Measurements from ENCODE around the gene LRCH1. TPM values are rescaled to one million over a fixed set of nuclear protein-coding genes. Genes with fewer than 3 reads are reported as not detected.
A peak's percentile ranks its signal among the peaks of the same experiment; 100 is the strongest.

Gene LRCH1
- total RNA-seq, 1 experiment from 2014 or later: 11.7 TPM

GRCh38 chr13:46782691-46783090 is 229.7 kb downstream of the LRCH1 start:
- Mint-ChIP-seq H3K4me1 (ENCODE audit: low read depth, unreplicated experiment) (no peaks in the 10 kb centered on the region), H3K9me3 (ENCODE audit: low read depth, unreplicated experiment) (no peaks in the 10 kb centered on the region), H3K27me3 (ENCODE audit: unreplicated experiment) (no peaks in the 10 kb centered on the region), H3K27ac (ENCODE audit: unreplicated experiment) (no peak overlapping the region), H3K4me3 (ENCODE audit: low read depth, unreplicated experiment) (no peak overlapping the region), H3K36me3 (ENCODE audit: insufficient read depth, unreplicated experiment) (peaks cover 4% of the 10 kb centered on the region)
- DNase-seq: no peak
- BruUV-seq (replicated peaks): no TSS peak
- intact Hi-C loops (cut with micrococcal nuclease; ENCODE audit: unreplicated experiment): no loop called here
- CTCF ChIA-PET: no interaction called here
- no peak for TF ChIP-seq CTCF (IDR thresholded peaks at IDR 0.05; ENCODE audit: unreplicated experiment)

- intact Hi-C loops (cut with micrococcal nuclease; ENCODE audit: unreplicated experiment): no loop called here
- H3K27me3 Mint-ChIP-seq (ENCODE audit: unreplicated experiment): no peaks in the 10 kb centered on the region
- no peak for DNase-seq
- H3K9me3 Mint-ChIP-seq (ENCODE audit: low read depth, unreplicated experiment): no peaks in the 10 kb centered on the region
- CTCF ChIA-PET: no interaction called here
- TF ChIP-seq CTCF (IDR thresholded peaks at IDR 0.05; ENCODE audit: unreplicated experiment): no peak
- BruUV-seq (replicated peaks): no TSS peak
- H3K36me3 Mint-ChIP-seq (ENCODE audit: insufficient read depth, unreplicated experiment): no peaks in the 10 kb centered on the region
- no peak overlapping the region for H3K4me3 Mint-ChIP-seq (ENCODE audit: low read depth, unreplicated experiment)
- H3K27ac Mint-ChIP-seq (ENCODE audit: unreplicated experiment): no peak overlapping the region
- no peaks in the 10 kb centered on the region for H3K4me1 Mint-ChIP-seq (ENCODE audit: low read depth, unreplicated experiment)
Observed at GRCh38 chr13:46783504-46783903, 230.5 kb downstream of the LRCH1 start.

- Mint-ChIP-seq H3K27ac (ENCODE audit: unreplicated experiment) (no peak overlapping the region), H3K36me3 (ENCODE audit: insufficient read depth, unreplicated experiment) (peaks cover 19% of the 10 kb centered on the region), H3K9me3 (ENCODE audit: low read depth, unreplicated experiment) (no peaks in the 10 kb centered on the region), H3K27me3 (ENCODE audit: unreplicated experiment) (no peaks in the 10 kb centered on the region), H3K4me1 (ENCODE audit: low read depth, unreplicated experiment) (peaks cover 30% of the 10 kb centered on the region), H3K4me3 (ENCODE audit: low read depth, unreplicated experiment) (peak overlapping the region; percentile 87)
- intact Hi-C loops (cut with micrococcal nuclease; ENCODE audit: unreplicated experiment): no loop called here
- TF ChIP-seq CTCF (IDR thresholded peaks at IDR 0.05; ENCODE audit: unreplicated experiment): no peak
- no TSS peak for BruUV-seq (replicated peaks)
- DNase-seq: no peak
- CTCF ChIA-PET: no interaction called here
Observed at GRCh38 chr13:46795321-46795720, 242.4 kb downstream of the LRCH1 start.

GRCh38 chr13:46796129-46796514 is 243.2 kb downstream of the LRCH1 start:
- no TSS peak for BruUV-seq (replicated peaks)
- Mint-ChIP-seq H3K4me1 (ENCODE audit: low read depth, unreplicated experiment) (peaks cover 30% of the 10 kb centered on the region), H3K9me3 (ENCODE audit: low read depth, unreplicated experiment) (no peaks in the 10 kb centered on the region), H3K27me3 (ENCODE audit: unreplicated experiment) (no peaks in the 10 kb centered on the region), H3K4me3 (ENCODE audit: low read depth, unreplicated experiment) (peak overlapping the region; percentile 87), H3K27ac (ENCODE audit: unreplicated experiment) (peak overlapping the region; percentile 82), H3K36me3 (ENCODE audit: insufficient read depth, unreplicated experiment) (peaks cover 14% of the 10 kb centered on the region)
- CTCF ChIA-PET: no interaction called here
- TF ChIP-seq CTCF (IDR thresholded peaks at IDR 0.05; ENCODE audit: unreplicated experiment): no peak
- DNase-seq: no peak
- intact Hi-C loops (cut with micrococcal nuclease; ENCODE audit: unreplicated experiment): no loop called here
